Measurements from ENCODE around the gene SCYL2. TPM values are rescaled to one million over a fixed set of nuclear protein-coding genes. Genes with fewer than 3 reads are reported as not detected.
"Not testable (repeated sequence)": the region's sequence is repeated elsewhere in the genome, so short reads cannot be mapped to it uniquely, and the experiment has no call there.

SCYL2 gene
- total RNA-seq, 1 experiment from 2014 or later: 41.4 TPM

DNA sequence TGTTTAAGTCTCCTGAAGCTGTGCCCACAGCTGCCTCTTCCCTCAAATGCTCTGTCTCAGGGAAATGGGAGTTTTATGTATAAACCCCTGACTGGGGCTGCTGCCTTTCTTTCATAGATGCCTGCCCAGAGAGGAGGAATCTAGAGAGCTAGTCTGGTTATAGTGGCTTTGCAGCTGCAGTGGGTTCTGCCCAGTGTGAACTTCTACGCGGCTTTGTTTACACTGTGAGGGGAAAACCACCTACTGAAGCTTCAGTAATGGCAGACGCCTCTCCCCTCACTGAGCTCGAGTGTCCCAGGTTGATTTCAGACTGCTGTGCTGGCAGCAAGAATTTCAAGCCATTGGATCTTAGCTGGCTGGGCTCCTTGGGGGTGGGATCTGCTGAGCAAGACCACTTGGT is 36.9 kb downstream of the SCYL2 start:
- Mint-ChIP-seq H3K4me1 (peaks cover 0 to 2% of the 10 kb centered on the region in 2 experiments; a peak in 2 of 4 replicates), H3K36me3 (ENCODE audit: insufficient read depth in 1 of 3, low read depth in 3 of 3) (peaks cover 78 to 89% (median 87%) of the 10 kb centered on the region in 3 experiments), H3K27ac (no peak overlapping the region), H3K27me3 (ENCODE audit: low read depth) (no peaks in the 10 kb centered on the region), H3K9me3 (peaks cover 33 to 35% of the 10 kb centered on the region in 2 experiments), H3K4me3 (no peak overlapping the region)
- TF ChIP-seq CTCF (conservative IDR thresholded peaks at IDR 0.05): no peak
- Histone ChIP-seq H3K27me3 (ENCODE audit: insufficient read depth, low read length) (no peaks in the 10 kb centered on the region), H3K9ac (ENCODE audit: extremely low read depth, insufficient read length, low read length) (no peak overlapping the region), H3K4me1 (ENCODE audit: insufficient read depth, low read length) (no peaks in the 10 kb centered on the region), H2BK12ac (ENCODE audit: insufficient read length, low read depth, low read length) (no peak overlapping the region), H3K79me1 (ENCODE audit: insufficient read depth, low read depth, low read length, poor library complexity, severe bottlenecking) (no peaks in the 10 kb centered on the region), H3K23me2 (ENCODE audit: insufficient read length, low read depth, low read length, poor library complexity, severe bottlenecking) (no peaks in the 10 kb centered on the region), H3K18ac (ENCODE audit: insufficient read length, low read depth, low read length) (no peak overlapping the region), H3T11ph (ENCODE audit: low read length) (no peak overlapping the region), H3K27ac (ENCODE audit: insufficient read length, low read depth, low read length) (no peak overlapping the region), H2AFZ (ENCODE audit: low read length) (no peak overlapping the region), H2BK120ac (ENCODE audit: low read depth, low read length, poor library complexity, severe bottlenecking) (no peak overlapping the region), H4K91ac (ENCODE audit: insufficient read length, low read depth, low read length) (no peak overlapping the region), H2AK5ac (ENCODE audit: insufficient read length, low read length) (no peak overlapping the region), H3K56ac (ENCODE audit: insufficient read length, low read depth, low read length) (no peak overlapping the region), H2BK20ac (ENCODE audit: low read depth, low read length, poor library complexity, severe bottlenecking) (no peak overlapping the region), H4K5ac (ENCODE audit: insufficient read length, low read depth, low read length) (no peak overlapping the region), H2BK5ac (ENCODE audit: insufficient read length, low read length) (no peak overlapping the region), H3K14ac (ENCODE audit: insufficient read depth, low read length) (no peak overlapping the region), H3K79me2 (ENCODE audit: insufficient read depth, low read length) (no peaks in the 10 kb centered on the region), H4K8ac (replicated peaks; ENCODE audit: insufficient read length, low read depth, low read length) (no peak overlapping the region), H3K4ac (ENCODE audit: low read depth, low read length) (no peak overlapping the region), H4K20me1 (ENCODE audit: control insufficient read depth, insufficient read depth, insufficient read length) (no peaks in the 10 kb centered on the region), H3K4me2 (ENCODE audit: insufficient read depth, insufficient read length, low read length) (no peak overlapping the region), H2BK15ac (ENCODE audit: low read depth, low read length) (no peak overlapping the region), H3K23ac (ENCODE audit: insufficient read length, low read depth, low read length) (no peak overlapping the region), H3K9me3 (ENCODE audit: control insufficient read depth, low read depth, low read length) (no peaks in the 10 kb centered on the region)
- WGBS (ENCODE audit: extremely low coverage, insufficient read length, low lambda C conversion rate): no CpG with 5 or more reads among the region's 4 CpGs
- no peak for DNase-seq

DNA sequence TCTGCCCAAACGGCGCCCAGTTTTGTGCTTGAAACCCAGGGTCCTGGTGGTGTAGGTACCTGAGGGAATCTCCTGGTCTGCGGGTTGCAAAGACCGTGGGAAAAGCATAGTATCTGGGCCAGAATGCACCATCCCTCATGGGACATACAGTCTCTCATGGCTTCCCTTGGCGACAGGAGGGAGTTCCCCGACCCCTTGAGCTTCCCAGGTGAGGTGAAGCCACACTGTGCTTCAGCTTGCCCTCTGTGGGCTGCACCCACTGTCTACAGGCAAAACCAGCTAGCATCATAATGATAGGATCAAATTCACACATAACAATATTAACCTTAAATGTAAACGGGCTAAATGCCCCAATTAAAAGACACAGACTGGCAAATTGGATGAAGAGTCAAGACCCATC is 37.4 kb downstream of the SCYL2 start:
- H3K27me3 ChIP-seq (ENCODE audit: insufficient read depth, low read length); H3K27ac Mint-ChIP-seq; H2BK5ac ChIP-seq (ENCODE audit: insufficient read length, low read length); H3K4me1 Mint-ChIP-seq; H3K79me2 ChIP-seq (ENCODE audit: insufficient read depth, low read length); DNase-seq; H4K8ac ChIP-seq (replicated peaks; ENCODE audit: insufficient read length, low read depth, low read length); H3K4me1 ChIP-seq (ENCODE audit: insufficient read depth, low read length); H3T11ph ChIP-seq (ENCODE audit: low read length); H2BK15ac ChIP-seq (ENCODE audit: low read depth, low read length); H3K9me3 ChIP-seq (ENCODE audit: control insufficient read depth, low read depth, low read length); H3K14ac ChIP-seq (ENCODE audit: insufficient read depth, low read length); H2BK12ac ChIP-seq (ENCODE audit: insufficient read length, low read depth, low read length); H3K79me1 ChIP-seq (ENCODE audit: insufficient read depth, low read depth, low read length, poor library complexity, severe bottlenecking); H3K18ac ChIP-seq (ENCODE audit: insufficient read length, low read depth, low read length); H3K4me2 ChIP-seq (ENCODE audit: insufficient read depth, insufficient read length, low read length); H2BK120ac ChIP-seq (ENCODE audit: low read depth, low read length, poor library complexity, severe bottlenecking); H3K23me2 ChIP-seq (ENCODE audit: insufficient read length, low read depth, low read length, poor library complexity, severe bottlenecking); H4K5ac ChIP-seq (ENCODE audit: insufficient read length, low read depth, low read length); H3K23ac ChIP-seq (ENCODE audit: insufficient read length, low read depth, low read length); H3K27me3 Mint-ChIP-seq (ENCODE audit: low read depth); H2AFZ ChIP-seq (ENCODE audit: low read length); H3K9ac ChIP-seq (ENCODE audit: extremely low read depth, insufficient read length, low read length); H3K56ac ChIP-seq (ENCODE audit: insufficient read length, low read depth, low read length); H3K4ac ChIP-seq (ENCODE audit: low read depth, low read length); H2AK5ac ChIP-seq (ENCODE audit: insufficient read length, low read length); H4K20me1 ChIP-seq (ENCODE audit: control insufficient read depth, insufficient read depth, insufficient read length); H2BK20ac ChIP-seq (ENCODE audit: low read depth, low read length, poor library complexity, severe bottlenecking); H4K91ac ChIP-seq (ENCODE audit: insufficient read length, low read depth, low read length); H3K4me3 Mint-ChIP-seq; H3K27ac ChIP-seq (ENCODE audit: insufficient read length, low read depth, low read length): not testable (repeated sequence)
- no CpG with 5 or more reads among the region's 7 CpGs for WGBS (ENCODE audit: extremely low coverage, insufficient read length, low lambda C conversion rate)
- peaks cover 73 to 85% (median 84%) of the 10 kb centered on the region in 3 experiments for H3K36me3 Mint-ChIP-seq (ENCODE audit: insufficient read depth in 1 of 3, low read depth in 3 of 3)
- peaks cover 33 to 35% of the 10 kb centered on the region in 2 experiments for H3K9me3 Mint-ChIP-seq

All from H9 (cell line).